NOMO-1 (cell line): ENCODE measurements around the gene ACACA.
"Not testable (repeated sequence)": the region's sequence is repeated elsewhere in the genome, so short reads cannot be mapped to it uniquely, and the experiment has no call there.

Experiments used
- DNase-seq, 2 experiments: peaks; one replicate each; lab custom pipeline; 2025; ENCODE audit not compliant: unreplicated experiment in 2 of 2; lab: John Stamatoyannopoulos, UW

The ACACA gene

GRCh38 chr17:37084372-37084771 lies 322.3 kb downstream of the ACACA start:
- DNase-seq = no peak

- no peak for DNase-seq
Observed at GRCh38 chr17:37083456-37083855, 323.2 kb downstream of the ACACA start.

- no peak for DNase-seq
Observed at GRCh38 chr17:37082985-37083384, 323.7 kb downstream of the ACACA start.

GRCh38 chr17:37082311-37082860 lies 324.2 kb downstream of the ACACA start:
- no peak for DNase-seq

GRCh38 chr17:37081287-37081686 lies 325.3 kb downstream of the ACACA start:
- no peak for DNase-seq

GRCh38 chr17:37079735-37080134 lies 326.9 kb downstream of the ACACA start:
- peak in 1 of 2 experiments; percentile 30 for DNase-seq

GRCh38 chr17:37079065-37079708 lies 327.4 kb downstream of the ACACA start:
- no peak for DNase-seq

- not testable (repeated sequence) for DNase-seq
Observed at GRCh38 chr17:37073464-37073863, 333.2 kb downstream of the ACACA start.

- DNase-seq = no peak
Observed at GRCh38 chr17:37069087-37069486, 337.5 kb downstream of the ACACA start.

- DNase-seq = no peak
Observed at GRCh38 chr17:37068266-37068665, 338.4 kb downstream of the ACACA start.

GRCh38 chr17:37067555-37068111 lies 339.0 kb downstream of the ACACA start:
- no peak for DNase-seq

- no peak for DNase-seq
Observed at GRCh38 chr17:37066322-37067255, 340.0 kb downstream of the ACACA start.

- no peak for DNase-seq
Observed at GRCh38 chr17:37065486-37066321, 340.9 kb downstream of the ACACA start.

GRCh38 chr17:37064956-37065355 lies 341.7 kb downstream of the ACACA start:
- DNase-seq = no peak

- DNase-seq = no peak
Observed at GRCh38 chr17:37064206-37064605, 342.4 kb downstream of the ACACA start.

GRCh38 chr17:37062021-37062420 lies 344.6 kb downstream of the ACACA start:
- no peak for DNase-seq

GRCh38 chr17:37060928-37061327 lies 345.7 kb downstream of the ACACA start:
- DNase-seq = no peak

- no peak for DNase-seq
Observed at GRCh38 chr17:37060094-37060493, 346.5 kb downstream of the ACACA start.

- no peak for DNase-seq
Observed at GRCh38 chr17:37059493-37059892, 347.1 kb downstream of the ACACA start.

GRCh38 chr17:37056622-37057021 lies 350.0 kb downstream of the ACACA start:
- no peak for DNase-seq
